Measurements from ENCODE around the gene MYOM1.

- TF ChIP-seq FOXK2 (IDR thresholded peaks at IDR 0.05) (no peak), SP1 (IDR thresholded peaks at IDR 0.05) (no peak), PKNOX1 (IDR thresholded peaks at IDR 0.05) (no peak), ELF4 (IDR thresholded peaks at IDR 0.05) (no peak), BHLHE40 (IDR thresholded peaks at IDR 0.05; ENCODE audit: borderline replicate concordance) (no peak), LEF1 (IDR thresholded peaks at IDR 0.05; ENCODE audit: borderline replicate concordance) (no peak), NFRKB (IDR thresholded peaks at IDR 0.05) (no peak), L3MBTL2 (conservative IDR thresholded peaks at IDR 0.05) (no peak), FOXM1 (IDR thresholded peaks at IDR 0.05; ENCODE audit: borderline replicate concordance) (no peak), FOXA1 (IDR thresholded peaks at IDR 0.05) (no peak), CTBP1 (IDR thresholded peaks at IDR 0.05; ENCODE audit: borderline replicate concordance) (no peak), SUZ12 (IDR thresholded peaks at IDR 0.05) (no peak), ZNF384 (IDR thresholded peaks at IDR 0.05) (no peak), ARNT (IDR thresholded peaks at IDR 0.05) (no peak)
Measured at GRCh38 chr18:3177902-3178687, 41.7 kb downstream of the MYOM1 start.
